ENCODE data around the gene HLA-F.

HLA-F gene

GRCh38 chr6:29763491-29764289, 40.5 kb downstream of the HLA-F start:
- no peak for DNase-seq (ENCODE audit: low spot score)

GRCh38 chr6:29764422-29765196, 41.4 kb downstream of the HLA-F start:
- no peak for DNase-seq (ENCODE audit: low spot score)

- DNase-seq (ENCODE audit: low spot score): no peak
Observed at GRCh38 chr6:29769336-29769735, 46.1 kb downstream of the HLA-F start.

GRCh38 chr6:29770306-29770705, 47.1 kb downstream of the HLA-F start:
- DNase-seq (ENCODE audit: low spot score): no peak

- DNase-seq (ENCODE audit: low spot score): no peak
Observed at GRCh38 chr6:29776684-29777083, 53.5 kb downstream of the HLA-F start.
